ENCODE measurements around the gene SPATA19. TPM values are rescaled to one million over a fixed set of nuclear protein-coding genes. Genes with fewer than 3 reads are reported as not detected.

The SPATA19 gene
- total RNA-seq, 2 donors from 2014 or later: 6.6 TPM; not detected in 1

GRCh38 chr11:133840479-133840941 is 4.8 kb downstream of the SPATA19 start:
- Histone ChIP-seq H3K4me3 (no peak overlapping the region), H3K9me3 (no peaks in the 10 kb centered on the region), H3K27ac (no peak overlapping the region), H3K36me3 (no peaks in the 10 kb centered on the region), H3K4me1 (replicated peaks) (no peaks in the 10 kb centered on the region), H3K27me3 (replicated peaks; ENCODE audit: insufficient read depth) (no peaks in the 10 kb centered on the region)
- WGBS: 84% methylated on average over 7 of the region's 7 CpGs
- no peak for DNase-seq (ENCODE audit: low spot score)
- intact Hi-C loops (cut with DNase I): no loop called here
- TF ChIP-seq CTCF (IDR thresholded peaks at IDR 0.05) (no peak), POLR2AphosphoS5 (IDR thresholded peaks at IDR 0.05) (no peak), POLR2A (IDR thresholded peaks at IDR 0.05) (no peak)

- WGBS: 57% methylated on average over 12 of the region's 12 CpGs
- no peaks in the 10 kb centered on the region for H3K36me3 ChIP-seq
- no peaks in the 10 kb centered on the region for H3K27me3 ChIP-seq (replicated peaks; ENCODE audit: insufficient read depth)
- no peaks in the 10 kb centered on the region for H3K4me1 ChIP-seq (replicated peaks)
- DNase-seq (ENCODE audit: low spot score): no peak
- TF ChIP-seq POLR2AphosphoS5 (IDR thresholded peaks at IDR 0.05) (no peak), CTCF (IDR thresholded peaks at IDR 0.05) (no peak), POLR2A (IDR thresholded peaks at IDR 0.05) (no peak)
- H3K4me3 ChIP-seq: no peak overlapping the region
- intact Hi-C loops (cut with DNase I): no loop called here
- no peaks in the 10 kb centered on the region for H3K9me3 ChIP-seq
- H3K27ac ChIP-seq: no peak overlapping the region
Observed at GRCh38 chr11:133835593-133836548, 9.4 kb downstream of the SPATA19 start.

GRCh38 chr11:133834682-133835592 is 10.4 kb downstream of the SPATA19 start:
- Histone ChIP-seq H3K4me1 (replicated peaks) (no peaks in the 10 kb centered on the region), H3K36me3 (no peaks in the 10 kb centered on the region), H3K27ac (no peak overlapping the region), H3K9me3 (no peaks in the 10 kb centered on the region), H3K27me3 (replicated peaks; ENCODE audit: insufficient read depth) (no peaks in the 10 kb centered on the region), H3K4me3 (no peak overlapping the region)
- peak; percentile 35 for DNase-seq (ENCODE audit: low spot score)
- no peak for TF ChIP-seq POLR2AphosphoS5 (IDR thresholded peaks at IDR 0.05)
- TF ChIP-seq CTCF (IDR thresholded peaks at IDR 0.05): peak in 3 of 4 experiments; percentile 44 to 62 (median 61)
- 47% methylated on average over 11 of the region's 11 CpGs for WGBS
- intact Hi-C loops (cut with DNase I): no loop called here

- H3K9me3 ChIP-seq: no peaks in the 10 kb centered on the region
- no peak for TF ChIP-seq POLR2A (IDR thresholded peaks at IDR 0.05)
- TF ChIP-seq POLR2AphosphoS5 (IDR thresholded peaks at IDR 0.05): no peak
- TF ChIP-seq CTCF (IDR thresholded peaks at IDR 0.05): no peak
- intact Hi-C loops (cut with DNase I): no loop called here
Observed at GRCh38 chr11:133833898-133834681, 11.2 kb downstream of the SPATA19 start.

More at GRCh38 chr11:133833898-133834681, 11.2 kb downstream of the SPATA19 start:
- Histone ChIP-seq H3K27ac (no peak overlapping the region), H3K27me3 (replicated peaks; ENCODE audit: insufficient read depth) (no peaks in the 10 kb centered on the region), H3K4me1 (replicated peaks) (no peaks in the 10 kb centered on the region), H3K36me3 (no peaks in the 10 kb centered on the region), H3K4me3 (no peak overlapping the region)
- DNase-seq (ENCODE audit: low spot score): no peak
- WGBS: 92% methylated on average over 17 of the region's 17 CpGs
